Sigmoid colon (tissue), 4 donors: ENCODE results near the gene ZNF611.
"Not testable (repeated sequence)": the region's sequence is repeated elsewhere in the genome, so short reads cannot be mapped to it uniquely, and the experiment has no call there.

Source experiments
- CTCF ChIP-seq, 4 experiments: fragments of 450-650 bp in 3 of 4; fragments of 200-600 bp in 1 of 4; IDR thresholded peaks; one replicate each; pipeline ENCODE4 v1.5.1; 2016 to 2019; ENCODE audit warnings: antibody characterized with exemption in 4 of 4, mild to moderate bottlenecking in 3 of 4, moderate library complexity in 2 of 4
- POLR2A ChIP-seq, 2 donors: fragments of 450-650 bp; IDR thresholded peaks; one replicate each; pipeline ENCODE4 v1.6.1; 2016; ENCODE audit warnings: antibody characterized with exemption in 2 of 2, mild to moderate bottlenecking in 2 of 2, moderate library complexity in 2 of 2
- POLR2AphosphoS5 ChIP-seq, 4 donors: sonication (generic); formaldehyde crosslinking; IDR thresholded peaks; one replicate each; pipeline ENCODE4 v1.6.1; 2017; ENCODE audit warnings: antibody characterized with exemption in 4 of 4

- not testable (repeated sequence) for TF ChIP-seq CTCF, POLR2A, POLR2AphosphoS5 (IDR thresholded peaks at IDR 0.05)
Observed at GRCh38 chr19:52720541-52720940, 14.3 kb downstream of the ZNF611 start.
